HCT116 (cell line): ENCODE results near the gene RNASE1.

Experiments used
- CEBPB ChIP-seq: IDR thresholded peaks from 2 replicates; pipeline ENCODE4 v1.6.1; 2012; ENCODE audit warnings: low read depth
- CTCF ChIP-seq, 3 experiments: fragments of 200-600 bp in 1 of 3; sonication (generic) in 1 of 3; IDR thresholded peaks in 2 of 3; conservative IDR thresholded peaks in 1 of 3; 2 replicates each; pipeline ENCODE4 v1.5.1; 2012 to 2017; ENCODE audit warnings: low read depth in 2 of 3, low read length in 2 of 3, antibody characterized with exemption in 1 of 3, borderline replicate concordance in 1 of 3, control low read depth in 1 of 3, mild to moderate bottlenecking in 1 of 3, mixed read lengths in 1 of 3, mixed run types in 1 of 3, moderate library complexity in 1 of 3; ENCODE audit not compliant: insufficient read depth in 1 of 3
- ELF1 ChIP-seq: IDR thresholded peaks from 2 replicates; pipeline ENCODE4 v1.6.1; 2012; ENCODE audit warnings: low read depth, borderline replicate concordance
- EZH2 ChIP-seq: fragments of 200-600 bp; sonication (generic); IDR thresholded peaks from 2 replicates; pipeline ENCODE4 v1.6.1; 2017; ENCODE audit warnings: antibody characterized with exemption, mixed run types
- JUND ChIP-seq: IDR thresholded peaks from 2 replicates; pipeline ENCODE4 v1.6.1; 2012
- POLR2A ChIP-seq: IDR thresholded peaks from 2 replicates; pipeline ENCODE4 v1.7.0; 2011; ENCODE audit warnings: borderline replicate concordance; ENCODE audit not compliant: insufficient read depth, insufficient read length; ENCODE audit errors: extremely low read depth
- POLR2AphosphoS5 ChIP-seq: IDR thresholded peaks from 2 replicates; pipeline ENCODE4 v1.6.1; 2011; ENCODE audit warnings: mild to moderate bottlenecking, low read depth, low read length, moderate library complexity
- RAD21 ChIP-seq: IDR thresholded peaks from 2 replicates; pipeline ENCODE4 v1.6.1; 2012; ENCODE audit warnings: low read depth, mild to moderate bottlenecking
- SIN3A ChIP-seq: IDR thresholded peaks from 2 replicates; pipeline ENCODE4 v1.6.1; 2012; ENCODE audit warnings: low read depth
- SP1 ChIP-seq: IDR thresholded peaks from 2 replicates; pipeline ENCODE4 v1.6.1; 2012; ENCODE audit warnings: low read depth
- TCF7L2 ChIP-seq: IDR thresholded peaks from 2 replicates; pipeline ENCODE4 v1.7.0; 2011; ENCODE audit warnings: borderline replicate concordance, inconsistent platforms; ENCODE audit not compliant: insufficient read depth, insufficient read length; ENCODE audit errors: extremely low read depth
- ZFX ChIP-seq: fragments of 450-650 bp; IDR thresholded peaks from 2 replicates; pipeline ENCODE4 v1.6.1; 2017
- ZNF274 ChIP-seq: fragments of 200-500 bp; sonication (Bioruptor generic); IDR thresholded peaks from 2 replicates; pipeline ENCODE4 v1.6.1; 2014; ENCODE audit warnings: mild to moderate bottlenecking, low read depth, low read length, inconsistent platforms

GRCh38 chr14:20769421-20769820 lies 33.2 kb downstream of the RNASE1 start:
- TF ChIP-seq CTCF (IDR thresholded peaks at IDR 0.05 in 2 of 3, conservative IDR thresholded peaks at IDR 0.05 in 1 of 3; ENCODE audit: borderline replicate concordance in 1 of 3, insufficient read depth in 1 of 3, low read depth in 2 of 3, low read length in 2 of 3) (no peak), SP1 (no peak), POLR2AphosphoS5 (no peak), ZFX (no peak), JUND (no peak), CEBPB (no peak), POLR2A (no peak), EZH2 (no peak), TCF7L2 (no peak), ELF1 (no peak), RAD21 (no peak), ZNF274 (no peak), SIN3A (no peak)
